ELR (cell line): ENCODE results near the gene PSMB10.

Source experiments
- DNase-seq: peaks from one replicate; pipeline ENCODE4 v3.0.0-alpha.2; 2015; ENCODE audit warnings: low read depth

The PSMB10 gene

GRCh38 chr16:67892375-67892774 is 44.3 kb downstream of the PSMB10 start:
- no peak for DNase-seq

DNA sequence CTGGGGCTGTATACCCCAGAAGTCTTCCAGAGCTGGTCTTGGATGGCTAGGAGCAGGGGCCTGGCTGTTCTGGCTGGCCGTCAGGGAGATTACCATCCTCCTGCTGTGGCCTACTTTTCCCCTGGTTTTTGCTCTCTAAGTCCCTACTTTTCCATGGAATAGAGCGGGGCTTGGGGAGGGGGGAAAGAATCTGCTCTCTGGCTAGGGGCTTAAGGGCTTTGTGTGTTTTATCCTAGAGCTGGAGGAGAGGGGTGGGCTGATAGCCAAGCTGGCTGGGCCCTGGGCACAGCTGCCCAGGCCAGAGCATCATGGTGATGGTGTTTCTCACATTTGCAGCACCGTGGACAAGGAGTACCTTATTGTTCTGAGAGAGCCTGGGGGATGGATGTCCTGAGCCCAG is 48.3 kb downstream of the PSMB10 start:
- DNase-seq, result no peak

DNA sequence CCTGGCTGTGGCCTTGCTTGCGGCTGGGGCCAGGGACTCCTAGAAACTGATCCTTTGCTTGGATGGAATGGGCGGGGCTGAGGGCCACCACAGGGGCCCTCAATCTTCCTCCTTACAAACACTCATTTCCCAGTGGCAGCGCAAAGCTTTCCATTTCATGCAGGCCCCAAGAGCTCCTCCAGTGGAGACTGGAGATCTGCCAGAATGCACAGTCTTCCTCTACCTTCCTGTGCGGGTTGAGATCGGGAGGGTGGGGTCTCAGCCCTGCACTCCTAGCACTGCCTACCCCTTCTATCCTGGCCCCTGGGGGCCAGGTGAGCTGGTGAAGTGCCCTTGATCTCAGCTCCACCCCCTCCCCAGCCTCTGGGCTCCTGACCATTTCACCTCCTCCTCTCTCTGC is 50.3 kb downstream of the PSMB10 start:
- DNase-seq, result no peak

DNA sequence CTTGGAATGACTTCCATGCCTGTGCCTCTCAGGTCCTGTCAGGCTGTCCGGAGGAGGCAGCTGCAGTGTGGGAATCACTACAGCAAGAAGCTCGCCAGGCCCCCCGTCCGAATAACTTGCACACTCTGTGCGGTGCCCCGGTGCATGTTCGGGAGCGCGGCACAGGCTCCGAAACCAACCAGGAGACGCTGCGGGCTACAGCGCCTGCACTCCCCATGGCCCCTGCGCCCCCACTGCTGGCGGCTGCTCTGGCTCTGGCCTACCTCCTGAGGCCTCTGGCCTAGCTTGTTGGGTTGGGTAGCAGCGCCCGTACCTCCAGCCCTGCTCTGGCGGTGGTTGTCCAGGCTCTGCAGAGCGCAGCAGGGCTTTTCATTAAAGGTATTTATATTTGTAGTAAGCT is 50.7 kb downstream of the PSMB10 start:
- DNase-seq, result no peak

DNA sequence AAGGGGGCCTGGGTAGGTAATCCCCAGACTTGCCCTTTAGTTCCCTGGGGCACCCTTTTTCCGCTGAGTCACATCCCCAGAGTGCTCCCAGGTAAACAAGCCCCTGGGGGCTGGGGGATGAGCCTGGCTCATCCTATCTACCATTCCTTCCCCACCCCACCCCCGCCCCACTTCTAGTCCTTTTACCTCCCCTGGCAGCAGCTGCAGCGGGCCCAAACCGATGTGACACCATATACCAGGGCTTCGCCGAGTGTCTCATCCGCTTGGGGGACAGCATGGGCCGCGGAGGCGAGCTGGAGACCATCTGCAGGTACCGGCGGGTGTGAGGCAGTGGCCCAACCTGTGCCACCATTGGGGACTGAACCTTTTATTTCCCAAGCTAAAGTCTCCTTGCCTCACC is 51.1 kb downstream of the PSMB10 start:
- DNase-seq, result no peak

- DNase-seq, result peak; percentile 95
These were observed 52.0 kb downstream of the PSMB10 start, which contains the start of gene NRN1L for GRCh38 chr16:67884684-67885083. NRN1L (plus strand) TSS chr16:67884885; CDS start chr16:67884904, 19 bp downstream.
